GM18858 (cell line): ENCODE measurements around the gene GRB10.

Source experiments
- ATAC-seq: cut with Tn5 transposase; IDR thresholded peaks from one replicate; pipeline ENCODE4 v1.9.1; 2021; ENCODE audit not compliant: unreplicated experiment

The GRB10 gene

DNA sequence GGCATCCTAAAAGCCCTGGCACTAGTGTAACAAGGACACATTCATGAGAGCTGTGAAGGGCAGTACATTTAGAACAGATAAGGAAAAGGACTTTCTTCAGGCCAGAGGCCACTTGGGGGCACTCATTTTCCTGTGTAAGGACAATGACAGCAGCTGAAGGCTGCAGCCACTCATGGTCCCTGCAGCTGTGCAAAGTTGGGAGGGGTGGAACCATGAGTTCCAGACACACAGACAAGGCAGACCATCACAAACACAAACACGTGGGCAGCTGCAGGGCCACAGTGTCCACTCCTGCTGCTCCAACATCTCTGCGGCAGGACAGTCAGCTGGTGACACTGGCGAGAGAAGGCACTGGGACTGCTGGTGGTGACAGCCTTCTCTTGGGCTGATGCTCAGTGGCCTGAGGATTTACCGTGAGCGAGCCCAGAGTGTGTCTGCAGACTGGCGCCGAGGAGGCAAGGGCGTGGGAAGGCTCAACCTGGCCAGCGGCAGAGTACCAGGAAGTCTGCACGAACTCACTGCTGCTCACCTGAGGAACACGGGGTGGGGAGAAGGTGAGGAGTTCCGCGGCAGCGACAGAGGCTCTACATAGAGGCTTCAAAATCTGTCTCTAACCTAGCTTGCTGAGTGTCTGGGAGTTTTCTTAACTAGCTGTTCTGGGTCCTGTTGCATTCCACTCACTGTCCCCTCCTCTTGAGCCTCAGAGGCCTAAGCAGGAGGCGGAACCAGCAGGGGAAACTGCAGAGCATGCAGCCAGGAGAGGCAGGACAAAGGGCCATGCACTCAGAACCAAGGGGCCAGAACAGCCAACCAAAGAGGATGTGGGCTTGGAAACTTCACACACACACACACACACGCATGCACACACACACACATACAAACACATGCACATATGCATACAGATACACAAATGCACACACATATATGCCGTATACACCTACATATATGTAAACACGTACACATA is 141.0 kb downstream of the GRB10 start:
- ATAC-seq: no peak

DNA sequence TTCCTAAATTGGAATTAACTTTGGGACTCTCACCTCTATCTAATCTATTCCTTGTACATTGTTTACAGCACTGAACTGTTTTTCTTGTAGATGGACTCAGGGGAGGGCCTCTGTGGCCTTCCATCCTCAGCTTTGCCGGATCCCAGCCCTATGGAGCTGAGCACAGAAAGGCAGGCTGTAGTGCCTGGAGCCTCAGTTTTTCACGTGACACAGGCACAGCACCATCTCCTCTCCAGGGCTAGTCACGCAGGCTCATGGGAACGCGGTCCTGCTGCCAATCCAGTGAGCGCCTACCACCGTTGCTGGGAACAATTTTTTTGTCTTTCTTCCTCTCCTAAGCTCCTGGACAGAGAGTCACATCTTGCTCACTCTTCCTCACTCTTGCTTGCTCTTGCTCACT is 141.9 kb downstream of the GRB10 start:
- no peak for ATAC-seq

DNA sequence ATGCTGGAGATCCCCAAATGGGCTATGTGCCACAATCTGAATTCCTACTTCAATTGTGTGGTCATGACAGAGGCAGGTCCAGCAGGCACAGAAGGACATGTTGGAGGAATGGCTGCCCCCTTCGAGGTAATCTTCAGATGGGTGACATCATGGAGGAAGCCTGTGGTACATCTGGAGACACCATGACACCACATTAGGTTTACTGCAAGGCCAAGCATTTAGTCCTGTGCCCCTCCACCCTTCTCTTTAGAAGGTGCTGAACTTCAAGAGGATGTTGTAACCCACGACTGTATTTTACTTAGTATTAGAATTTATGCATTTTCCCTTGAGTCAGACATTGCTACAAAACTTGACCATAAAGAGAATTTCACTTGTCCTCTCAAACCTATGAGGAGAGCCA is 142.4 kb downstream of the GRB10 start:
- no peak for ATAC-seq

DNA sequence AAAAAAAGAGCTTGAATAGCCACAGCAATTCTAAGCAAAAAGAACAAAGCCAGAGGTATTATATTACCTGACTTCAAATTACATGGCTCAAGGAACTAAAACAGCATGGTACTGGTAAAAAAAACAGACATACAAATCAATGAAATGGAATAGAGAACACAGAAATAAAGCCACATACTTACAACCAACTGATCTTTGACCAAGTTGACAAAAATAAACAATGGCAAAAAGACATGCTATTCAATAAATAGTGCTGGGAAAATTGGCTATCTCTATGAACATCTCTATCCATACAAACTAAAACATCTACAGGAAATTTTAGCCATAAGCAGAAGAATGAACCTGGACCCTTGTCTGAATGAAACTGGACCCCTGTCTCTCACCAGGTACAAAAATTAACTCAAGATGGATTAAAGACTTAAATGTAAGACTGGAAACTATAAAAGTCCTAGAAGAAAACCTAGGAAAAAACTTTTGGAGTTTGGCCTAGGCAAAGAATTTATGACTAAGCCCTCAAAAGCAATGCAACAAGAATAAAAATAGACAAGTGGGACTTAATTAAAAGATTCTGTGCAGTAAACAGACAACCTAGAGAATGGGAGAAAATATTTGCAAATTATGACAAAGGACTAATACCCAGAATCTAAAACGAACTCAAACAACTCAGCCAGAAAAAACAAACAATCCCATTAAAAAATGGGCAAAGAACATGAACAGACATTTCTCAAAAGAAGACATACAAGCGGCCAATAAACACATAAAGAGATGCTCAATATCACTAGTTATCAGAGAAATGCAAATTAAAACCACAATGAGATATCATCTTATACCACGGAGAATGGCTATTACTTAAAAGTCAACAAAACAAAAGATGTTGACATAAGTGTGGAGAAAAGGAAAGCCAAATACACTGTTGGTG is 144.7 kb downstream of the GRB10 start:
- ATAC-seq: no peak

DNA sequence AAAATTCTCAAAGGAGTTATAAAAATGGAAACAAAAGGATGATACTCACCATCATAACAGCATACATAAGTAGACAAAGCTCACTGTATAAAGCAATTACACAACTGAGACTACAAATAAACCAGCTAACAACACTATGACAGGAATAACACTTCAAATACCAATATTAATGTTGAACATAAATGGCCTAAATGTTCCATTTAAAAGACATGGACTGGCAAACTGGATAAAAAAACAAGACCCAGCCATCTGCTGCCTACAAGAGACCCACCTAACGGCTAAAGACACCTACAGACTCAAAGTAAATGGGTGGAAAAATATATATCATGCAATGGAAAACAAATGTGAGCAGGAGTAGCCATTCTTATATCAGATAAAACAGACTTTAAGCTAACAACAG is 148.3 kb downstream of the GRB10 start:
- ATAC-seq: no peak

DNA sequence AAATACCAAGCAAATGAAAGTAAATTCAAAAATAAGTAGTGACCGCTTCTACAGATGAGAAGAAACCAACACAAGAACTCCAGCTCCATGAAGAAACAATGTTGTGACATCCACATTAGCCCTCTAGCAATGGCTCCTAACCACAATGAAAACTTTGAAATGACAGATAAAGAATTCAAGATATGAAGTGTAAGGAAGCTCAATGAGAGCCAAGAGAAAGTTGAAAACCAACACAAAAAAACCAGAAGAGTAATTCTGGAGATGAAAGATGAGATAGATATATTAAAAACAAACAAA is 149.3 kb downstream of the GRB10 start:
- ATAC-seq: no peak

DNA sequence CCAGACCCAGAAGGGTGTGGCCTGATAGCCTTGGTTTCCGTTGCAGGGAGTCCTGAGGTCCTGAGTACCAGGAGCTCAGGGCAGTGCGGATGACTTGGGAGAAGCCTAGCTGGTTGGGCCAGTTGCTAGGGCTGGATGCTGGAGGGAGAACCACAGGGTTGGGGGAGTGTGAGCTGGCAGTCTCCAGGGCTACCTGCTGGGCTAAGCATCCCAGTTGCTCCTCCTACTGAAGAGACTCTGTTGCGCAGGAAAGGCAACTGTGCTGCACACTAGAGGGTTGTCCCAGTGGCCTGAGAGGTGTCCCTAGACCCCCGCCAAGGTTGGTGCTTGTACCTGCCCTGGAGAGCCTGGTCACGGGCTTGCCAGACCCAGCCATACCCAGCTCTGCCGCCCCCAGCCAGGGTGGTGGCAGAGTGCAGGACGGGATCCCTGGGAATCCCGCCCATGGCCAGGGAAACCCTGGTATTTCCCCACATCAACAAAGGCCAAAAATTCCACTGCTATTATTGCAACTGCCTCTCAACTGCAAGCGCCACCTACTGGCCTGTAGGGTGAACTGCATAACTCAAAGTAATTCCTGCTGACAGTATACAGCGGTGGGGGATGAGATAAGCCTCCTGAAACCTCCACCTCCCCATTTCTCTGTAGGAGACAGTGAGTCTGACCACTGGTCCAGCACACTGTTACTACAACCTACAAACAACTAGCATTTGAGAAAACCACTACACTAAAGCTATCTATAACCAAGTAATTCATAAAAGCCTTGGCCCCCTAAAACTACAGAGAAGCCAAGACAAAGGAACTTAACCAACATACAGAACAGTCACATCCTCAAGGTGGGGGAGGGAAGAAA is 149.9 kb downstream of the GRB10 start:
- peak; percentile 77 for ATAC-seq

DNA sequence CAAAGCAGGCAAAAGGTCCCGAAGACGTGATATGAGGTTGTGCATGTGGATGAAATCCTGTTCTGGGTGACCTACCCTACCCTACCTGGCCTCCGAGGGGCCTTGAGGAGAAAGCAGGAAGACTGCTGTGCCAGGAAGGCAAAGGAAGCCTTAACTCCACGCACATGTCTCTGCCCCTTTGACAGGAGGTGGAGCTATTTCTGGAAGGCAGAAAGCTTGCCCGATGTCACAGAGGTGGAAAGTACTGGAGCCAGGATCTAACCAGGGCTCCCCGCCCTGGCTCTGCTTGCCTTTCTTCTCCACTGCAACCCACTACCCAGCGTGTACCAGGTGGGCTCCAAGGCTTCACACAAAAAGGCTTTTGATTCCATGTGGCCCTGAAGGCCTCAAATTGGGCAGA is 151.1 kb downstream of the GRB10 start:
- ATAC-seq: no peak

DNA sequence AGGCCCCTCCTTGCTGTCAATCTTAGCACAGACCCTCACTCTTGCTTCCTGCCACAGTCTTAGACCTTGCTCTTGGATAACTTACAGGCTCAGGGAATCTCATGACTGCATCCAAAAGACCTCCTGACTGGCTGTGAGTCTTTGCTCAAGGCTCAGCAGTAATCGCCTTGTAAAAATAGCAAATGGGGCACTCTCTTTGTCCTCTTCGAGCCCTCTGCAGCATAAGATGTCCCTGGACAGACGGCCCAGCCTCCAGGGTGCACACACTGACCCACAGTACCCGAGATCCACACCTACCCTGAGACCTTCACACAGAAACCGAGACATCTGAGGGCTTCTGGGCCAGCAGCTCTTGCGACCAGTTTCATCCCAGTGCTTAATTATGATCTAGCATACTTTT is 151.6 kb downstream of the GRB10 start:
- no peak for ATAC-seq

DNA sequence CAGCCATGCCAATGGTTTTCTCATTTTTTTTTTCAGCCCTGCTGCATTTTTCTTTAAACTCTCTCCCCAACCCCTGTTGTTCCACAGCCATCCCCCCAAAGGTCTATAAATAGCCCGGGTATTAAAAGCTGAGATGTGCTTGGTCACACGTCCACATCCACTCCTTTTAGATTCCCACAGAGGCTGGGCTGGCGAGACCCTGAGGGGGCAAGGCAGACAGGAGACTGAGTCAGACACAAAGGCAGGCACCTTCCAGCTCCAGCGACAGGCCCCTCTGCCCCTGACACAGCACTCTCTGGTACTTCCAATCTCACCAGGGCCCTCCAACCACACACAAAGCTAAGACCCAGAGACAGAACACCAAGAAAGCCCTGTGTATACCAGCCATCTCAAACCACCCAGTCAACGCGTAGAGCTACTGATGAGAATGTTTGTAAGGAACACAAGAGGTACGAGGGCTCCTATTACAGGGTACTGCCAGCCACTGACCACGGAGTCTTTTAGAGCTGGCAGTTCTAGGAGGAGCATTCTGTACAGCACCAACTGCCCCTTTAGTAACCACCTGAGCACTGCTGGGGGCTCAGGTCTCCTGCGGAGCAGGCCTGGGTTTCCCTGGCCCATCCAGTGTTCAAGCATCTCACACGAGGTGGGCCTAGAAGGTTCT is 153.3 kb downstream of the GRB10 start:
- no peak for ATAC-seq

DNA sequence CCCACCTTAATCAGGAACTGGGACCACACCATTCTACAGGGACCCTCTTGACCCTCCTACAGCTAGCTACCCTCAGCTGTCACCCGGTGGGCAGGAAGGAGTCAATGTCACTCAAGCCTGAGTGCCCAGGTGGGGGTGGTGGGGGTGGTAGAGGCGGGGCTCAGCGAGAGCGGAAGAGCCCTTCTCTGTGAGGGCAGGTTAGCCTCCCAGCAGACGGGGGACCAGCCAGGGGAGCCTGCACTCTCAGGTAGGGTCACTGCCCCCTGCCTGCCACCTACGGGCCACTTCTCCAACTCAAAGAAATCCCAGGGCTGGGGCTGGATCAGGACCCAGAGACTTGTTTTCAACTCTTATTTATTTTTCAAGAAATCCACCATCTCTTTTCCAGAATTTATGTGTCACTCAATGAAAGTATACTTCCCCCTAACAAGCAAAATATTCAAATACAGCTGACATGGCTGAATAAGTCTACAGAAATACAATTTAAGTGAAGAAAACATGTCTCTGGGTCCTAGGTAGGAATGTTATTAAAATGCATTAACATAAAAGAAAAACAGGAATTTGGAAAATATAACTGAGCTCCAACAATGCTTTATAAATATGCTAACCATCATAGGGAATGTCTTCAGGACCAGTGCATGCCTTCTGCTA is 154.1 kb downstream of the GRB10 start:
- no peak for ATAC-seq

DNA sequence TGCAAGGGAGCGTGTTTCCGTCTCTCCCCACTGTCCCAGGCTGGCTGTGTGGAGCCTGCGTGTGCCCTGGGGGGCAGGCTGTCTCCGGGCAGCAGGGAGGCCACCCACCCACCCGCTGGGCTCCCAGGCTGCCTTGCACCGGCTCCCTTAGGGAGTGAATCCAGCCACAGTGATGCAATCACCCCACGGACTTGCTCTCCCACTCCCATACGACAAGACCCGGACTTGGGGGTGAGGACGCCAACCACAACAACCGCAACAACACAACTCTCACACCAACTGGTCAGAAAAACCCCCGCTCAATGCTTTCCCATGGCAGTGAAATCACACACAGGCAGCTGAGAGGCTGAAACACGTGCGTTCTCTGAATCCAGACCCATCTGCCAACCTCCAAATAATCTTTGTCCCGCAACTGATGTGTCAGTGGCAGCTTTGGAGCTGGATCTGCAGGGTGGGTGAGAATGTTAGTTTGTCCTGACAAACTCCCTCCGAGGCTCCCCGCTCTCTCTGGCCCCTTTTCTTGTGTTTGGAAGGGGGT is 154.8 kb downstream of the GRB10 start:
- ATAC-seq: no peak

DNA sequence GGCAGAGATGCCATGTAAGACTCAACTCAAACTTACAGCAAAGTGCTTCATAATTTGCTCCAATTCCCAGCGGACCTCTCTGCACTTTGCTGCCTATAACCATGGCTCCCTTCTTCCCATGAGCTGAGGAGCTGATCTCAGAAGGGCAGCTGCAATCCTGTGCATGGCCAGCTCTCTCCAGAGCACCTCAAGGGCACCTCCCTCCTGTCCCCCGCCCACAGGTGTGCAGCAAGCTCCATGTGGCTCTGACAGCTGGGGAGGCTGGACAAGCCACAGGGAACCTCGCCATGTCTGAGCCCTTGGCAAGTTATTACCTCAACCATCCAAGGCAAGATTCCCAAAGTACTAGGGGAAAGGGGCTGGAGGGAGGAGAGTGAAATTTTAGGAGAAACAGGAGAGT is 156.4 kb downstream of the GRB10 start:
- ATAC-seq: no peak

DNA sequence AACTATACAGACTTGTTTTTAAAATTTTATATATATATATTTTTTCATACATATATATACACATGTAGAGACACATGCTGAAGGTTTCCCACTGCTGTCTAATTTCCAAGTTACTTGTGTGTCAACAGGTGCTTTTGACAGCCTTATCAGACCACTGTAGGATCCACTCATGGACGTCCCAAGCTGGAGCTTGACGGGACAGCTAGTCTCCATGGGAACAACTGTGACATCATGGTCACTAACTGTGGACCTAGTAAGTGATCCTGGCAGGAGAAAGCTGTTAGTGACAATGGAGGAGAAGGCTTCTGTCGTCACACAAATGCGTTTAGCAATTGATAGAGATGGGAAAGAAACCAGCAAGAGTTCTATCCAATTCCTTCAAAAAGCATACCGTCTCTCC is 157.3 kb downstream of the GRB10 start:
- ATAC-seq: no peak

DNA sequence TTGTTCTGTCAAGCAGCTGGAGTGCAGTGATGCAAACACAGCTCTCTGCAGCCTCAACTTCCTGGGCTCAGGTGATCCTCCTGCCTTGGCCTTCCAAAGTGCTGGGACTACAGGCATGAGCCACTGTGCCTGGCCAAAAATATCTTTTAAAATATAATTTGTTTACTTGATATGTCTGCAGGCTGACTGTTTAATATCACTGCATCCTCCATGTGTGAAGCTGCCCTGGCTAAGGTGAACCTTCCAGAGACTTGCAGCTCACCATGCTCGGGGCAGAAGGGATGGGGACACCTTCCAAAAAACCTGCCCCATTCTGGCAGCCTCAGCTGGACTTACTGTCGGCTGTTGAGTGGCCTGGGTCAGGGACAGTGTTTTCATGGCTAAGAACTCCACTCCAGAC is 159.9 kb downstream of the GRB10 start:
- no peak for ATAC-seq

DNA sequence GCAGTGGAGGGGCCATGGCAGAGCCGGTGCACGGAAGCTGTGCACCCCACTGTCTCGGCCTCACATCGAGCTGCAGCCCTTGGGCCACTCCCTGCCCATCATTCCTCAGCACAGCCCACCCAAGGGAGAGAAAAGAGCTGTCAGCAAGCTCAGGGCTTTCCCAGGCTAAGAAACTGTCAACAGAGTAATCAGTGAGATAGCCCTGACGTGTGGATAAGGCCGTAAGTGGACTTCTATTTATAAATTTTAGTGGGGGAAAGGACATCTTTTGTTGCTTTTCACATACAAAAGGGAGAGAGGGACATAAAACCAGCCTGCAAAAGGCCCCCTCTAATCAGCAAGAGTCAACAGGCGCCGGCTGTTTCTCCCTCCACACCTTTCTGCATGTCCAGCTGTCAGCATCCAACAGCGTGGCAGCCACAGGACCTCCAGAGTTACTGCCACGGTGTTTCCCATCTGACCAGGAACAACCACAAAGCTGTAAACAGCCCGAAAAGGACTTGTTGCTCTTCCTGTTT is 160.7 kb downstream of the GRB10 start:
- ATAC-seq: no peak

DNA sequence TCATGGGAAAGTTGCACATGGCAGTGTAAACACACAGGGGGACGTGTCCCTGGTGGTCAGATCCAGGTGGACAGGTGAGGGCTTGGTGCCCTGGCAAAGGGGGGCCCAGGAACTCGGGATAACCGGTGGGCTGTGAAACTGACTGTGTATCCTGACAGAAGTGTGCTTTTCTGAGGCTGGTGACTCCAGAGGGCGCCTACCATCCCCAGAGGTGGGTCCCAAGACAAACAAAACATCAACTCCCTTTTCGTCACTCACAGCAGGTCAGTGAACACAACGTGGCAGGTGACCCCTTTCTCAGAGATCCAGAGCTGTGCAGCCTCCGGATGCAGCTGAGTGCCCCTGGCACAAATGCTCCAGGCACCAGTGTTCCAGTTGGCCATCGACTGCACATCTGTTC is 161.5 kb downstream of the GRB10 start:
- no peak for ATAC-seq

DNA sequence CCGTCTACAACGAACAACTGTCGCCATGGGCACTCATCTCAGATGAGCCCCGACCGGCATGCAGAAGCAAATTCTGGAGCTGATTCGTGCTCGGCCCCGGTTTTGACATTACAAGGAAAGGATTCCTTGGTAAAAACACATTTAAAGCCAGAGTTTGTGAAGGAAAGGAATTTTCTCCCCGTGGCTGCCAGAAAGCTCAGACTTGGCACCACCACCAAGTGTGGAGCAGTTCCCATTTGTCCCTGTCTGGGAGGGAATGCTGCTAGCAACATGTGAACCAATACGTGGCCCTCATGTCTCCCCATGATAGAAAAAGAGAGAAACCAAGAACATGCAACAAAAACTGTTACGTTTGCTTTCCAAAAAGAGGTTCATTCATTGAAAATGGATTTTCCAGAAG is 162.3 kb downstream of the GRB10 start:
- ATAC-seq: no peak

DNA sequence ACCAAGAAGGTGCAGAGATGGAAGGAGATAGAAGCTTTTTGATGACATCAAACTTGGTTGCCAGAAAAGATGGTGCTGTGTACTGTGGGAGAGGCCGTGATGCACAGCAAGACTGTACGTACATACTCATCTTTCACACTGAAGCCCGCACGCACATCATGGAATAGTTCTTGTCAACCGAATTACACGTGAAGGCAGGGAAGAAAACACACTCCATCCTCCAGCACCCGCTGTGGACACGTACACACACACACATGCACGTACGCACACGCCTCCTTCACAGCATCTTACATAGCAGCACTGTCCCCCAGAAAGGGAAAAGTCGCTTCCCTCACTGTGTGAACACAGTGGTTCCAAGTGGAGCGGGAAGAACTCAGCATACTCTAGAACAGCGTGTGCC is 163.0 kb downstream of the GRB10 start:
- ATAC-seq: no peak

DNA sequence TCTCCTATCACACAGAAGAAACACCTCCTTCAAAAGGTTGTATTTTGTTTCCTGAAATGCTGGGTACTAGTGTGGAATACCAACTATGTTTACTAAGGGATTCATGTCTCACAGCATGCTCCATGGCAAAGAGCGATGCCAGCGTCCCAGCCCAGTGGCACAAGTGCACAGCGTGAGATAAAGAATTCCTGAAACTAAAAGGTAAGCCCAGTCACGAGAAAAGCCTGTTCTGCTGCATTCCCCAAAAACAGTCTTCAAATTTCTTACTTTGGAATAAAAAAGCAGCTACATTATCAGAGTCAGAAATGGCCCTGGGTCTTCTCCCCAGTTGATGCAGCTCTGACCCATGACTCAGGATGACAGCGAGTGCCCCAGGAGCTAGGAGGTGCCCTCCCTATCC is 164.4 kb downstream of the GRB10 start:
- ATAC-seq: no peak
